Loucy (cell line): ENCODE data around the gene BEAN1.

ENCODE experiments used
- EZH2phosphoT487 ChIP-seq: fragments of 200-600 bp; IDR thresholded peaks from 2 replicates; pipeline ENCODE4 v1.6.1; 2018; ENCODE audit warnings: antibody characterized with exemption, mild to moderate bottlenecking, moderate library complexity, borderline replicate concordance
- TF ChIP-seq, protein P1 (sequence below): fragments of 200-600 bp; sonication (generic); conservative IDR thresholded peaks from 2 replicates; pipeline ENCODE4 v1.5.1; 2014; ENCODE audit warnings: mild to moderate bottlenecking, antibody characterized with exemption, low read length

DNA sequence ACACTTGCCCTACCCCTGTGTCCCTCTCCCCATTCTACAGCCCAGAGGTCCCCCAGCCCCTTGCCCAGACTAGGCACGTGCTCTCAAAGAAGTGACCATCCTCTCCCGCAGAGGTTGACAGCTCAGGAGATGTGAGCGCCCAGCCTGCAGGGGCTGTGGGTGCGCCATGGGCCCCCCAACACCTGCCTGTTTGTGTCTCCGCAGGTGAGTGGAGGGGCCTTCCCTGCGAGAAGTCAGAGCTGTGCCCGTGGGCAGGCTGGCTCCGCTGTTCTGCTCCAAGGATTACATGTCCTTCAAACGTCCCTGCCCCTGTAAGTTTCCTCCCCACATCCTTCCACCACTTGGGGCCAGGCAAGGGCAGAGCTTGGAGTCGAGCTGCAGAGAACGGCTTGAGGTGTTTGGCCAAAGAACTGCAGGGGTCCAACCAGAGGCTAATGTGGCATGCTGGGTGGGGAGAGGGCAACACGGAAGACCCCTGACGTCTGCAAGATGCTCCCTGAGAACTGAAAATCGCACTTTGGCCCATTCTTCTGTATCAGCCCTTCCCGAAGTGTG lies 10.4 kb downstream of the BEAN1 start:
- TF ChIP-seq EZH2phosphoT487 = no peak
- TF ChIP-seq, protein P1, sequence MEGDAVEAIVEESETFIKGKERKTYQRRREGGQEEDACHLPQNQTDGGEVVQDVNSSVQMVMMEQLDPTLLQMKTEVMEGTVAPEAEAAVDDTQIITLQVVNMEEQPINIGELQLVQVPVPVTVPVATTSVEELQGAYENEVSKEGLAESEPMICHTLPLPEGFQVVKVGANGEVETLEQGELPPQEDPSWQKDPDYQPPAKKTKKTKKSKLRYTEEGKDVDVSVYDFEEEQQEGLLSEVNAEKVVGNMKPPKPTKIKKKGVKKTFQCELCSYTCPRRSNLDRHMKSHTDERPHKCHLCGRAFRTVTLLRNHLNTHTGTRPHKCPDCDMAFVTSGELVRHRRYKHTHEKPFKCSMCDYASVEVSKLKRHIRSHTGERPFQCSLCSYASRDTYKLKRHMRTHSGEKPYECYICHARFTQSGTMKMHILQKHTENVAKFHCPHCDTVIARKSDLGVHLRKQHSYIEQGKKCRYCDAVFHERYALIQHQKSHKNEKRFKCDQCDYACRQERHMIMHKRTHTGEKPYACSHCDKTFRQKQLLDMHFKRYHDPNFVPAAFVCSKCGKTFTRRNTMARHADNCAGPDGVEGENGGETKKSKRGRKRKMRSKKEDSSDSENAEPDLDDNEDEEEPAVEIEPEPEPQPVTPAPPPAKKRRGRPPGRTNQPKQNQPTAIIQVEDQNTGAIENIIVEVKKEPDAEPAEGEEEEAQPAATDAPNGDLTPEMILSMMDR = no peak
